Upper lobe of left lung (tissue), 6 donors: ENCODE results near the gene HLA-A. TPM values are rescaled to one million over a fixed set of nuclear protein-coding genes. Genes with fewer than 3 reads are reported as not detected.

Source experiments
- ATAC-seq, 2 donors: fragments of 200-7000 bp; cut with Tn5 transposase; one replicate each; pipeline ENCODE4 v1.9.1; 2022; ENCODE audit warnings: mild to moderate bottlenecking in 2 of 2, moderate library complexity in 2 of 2; ENCODE audit not compliant: low FRiP score in 2 of 2
- DNase-seq, 2 donors: peaks; one replicate each; pipeline ENCODE4 v3.0.0-alpha.2; 2019 to 2020
- H3K27ac ChIP-seq, 4 donors: fragments of 200-600 bp; sonication (generic); one replicate each; pipeline ENCODE4 v1.5.1; 2016 to 2019
- H3K27me3 ChIP-seq, 4 donors: fragments of 200-600 bp; sonication (generic); one replicate each; pipeline ENCODE4 v1.5.1; 2017 to 2019
- H3K36me3 ChIP-seq, 4 donors: fragments of 200-600 bp; sonication (generic); one replicate each; pipeline ENCODE4 v1.5.1; 2016 to 2019
- H3K4me1 ChIP-seq, 4 donors: fragments of 200-600 bp; sonication (generic); one replicate each; pipeline ENCODE4 v1.5.1; 2018 to 2019
- H3K4me3 ChIP-seq, 4 donors: fragments of 200-600 bp; sonication (generic); one replicate each; pipeline ENCODE4 v1.5.1; 2017 to 2019; ENCODE audit warnings: mild to moderate bottlenecking in 2 of 4, moderate library complexity in 1 of 4
- H3K9me3 ChIP-seq, 4 donors: fragments of 200-600 bp; sonication (generic); one replicate each; pipeline ENCODE4 v1.5.1; 2018 to 2019
- CTCF ChIP-seq, 6 experiments: fragments of 450-650 bp in 4 of 6; fragments of 200-600 bp in 2 of 6; sonication (generic) in 2 of 6; IDR thresholded peaks; one replicate each; pipeline ENCODE4 v1.5.1; 2016 to 2019; ENCODE audit warnings: antibody characterized with exemption in 6 of 6
- EP300 ChIP-seq, 4 donors: sonication (generic); formaldehyde crosslinking; IDR thresholded peaks; one replicate each; pipeline ENCODE4 v1.5.1; 2017; ENCODE audit warnings: antibody characterized with exemption in 4 of 4, control low read depth in 2 of 4
- POLR2A ChIP-seq, 4 donors: fragments of 450-650 bp; IDR thresholded peaks; one replicate each; pipeline ENCODE4 v1.5.1; 2016 to 2017; ENCODE audit warnings: antibody characterized with exemption in 4 of 4, mild to moderate bottlenecking in 2 of 4
- POLR2AphosphoS5 ChIP-seq, 2 donors: sonication (generic); formaldehyde crosslinking; IDR thresholded peaks; one replicate each; pipeline ENCODE4 v1.5.1; 2017; ENCODE audit warnings: antibody characterized with exemption in 2 of 2
- WGBS, 2 donors: methylation state at CpG; one replicate each; pipeline ENCODE4 v1.1.5; 2017 to 2018; 5-methylcytosine and 5-hydroxymethylcytosine counted together
- total RNA-seq, 6 donors: library from RNA; depleted of rRNA in 4 of 6; stranded (reverse); fragments of >200 nt in 4 of 6; gene quantifications; one replicate each; pipeline versions ENCODE4 v1.1.0 to v1.2.1, GENCODE V29; 2016 to 2021
- donor health status: DM: no; HTN: no; CAD: no; lungs with moderate emphysema.
- donor health status: DM: no; HTN: yes; CAD: no; lungs with severe emphysema.

Gene HLA-A
- total RNA-seq, 6 donors from 2014 or later = 497 to 1,319 (median 949) TPM

GRCh38 chr6:29982097-29982496 is 39.8 kb downstream of the HLA-A start:
- no peaks in the 10 kb centered on the region for H3K9me3 ChIP-seq
- ATAC-seq = no peak
- H3K4me3 ChIP-seq = no peak overlapping the region
- no peaks in the 10 kb centered on the region for H3K27me3 ChIP-seq
- DNase-seq = no peak
- H3K4me1 ChIP-seq = peaks cover 4 to 6% (median 5%) of the 10 kb centered on the region in 4 donors
- H3K36me3 ChIP-seq = no peaks in the 10 kb centered on the region
- TF ChIP-seq POLR2AphosphoS5 (IDR thresholded peaks at IDR 0.05) (no peak), CTCF (IDR thresholded peaks at IDR 0.05) (no peak), POLR2A (IDR thresholded peaks at IDR 0.05) (no peak), EP300 (IDR thresholded peaks at IDR 0.05) (no peak)
- H3K27ac ChIP-seq = no peak overlapping the region

GRCh38 chr6:29984232-29984631 is 41.9 kb downstream of the HLA-A start:
- Histone ChIP-seq H3K36me3 (no peaks in the 10 kb centered on the region), H3K27me3 (no peaks in the 10 kb centered on the region), H3K4me3 (no peak overlapping the region), H3K9me3 (no peaks in the 10 kb centered on the region), H3K4me1 (no peaks in the 10 kb centered on the region), H3K27ac (no peak overlapping the region)
- ATAC-seq = no peak
- 84 to 94% methylated on average over 3 of the region's 3 CpGs for WGBS, 2 donors
- no peak for DNase-seq
- TF ChIP-seq POLR2AphosphoS5 (IDR thresholded peaks at IDR 0.05) (no peak), POLR2A (IDR thresholded peaks at IDR 0.05) (no peak), EP300 (IDR thresholded peaks at IDR 0.05) (no peak), CTCF (IDR thresholded peaks at IDR 0.05) (no peak)

- Histone ChIP-seq H3K27ac (no peak overlapping the region), H3K27me3 (no peaks in the 10 kb centered on the region), H3K9me3 (no peaks in the 10 kb centered on the region), H3K36me3 (no peaks in the 10 kb centered on the region), H3K4me3 (no peak overlapping the region), H3K4me1 (no peaks in the 10 kb centered on the region)
- ATAC-seq (no peak), DNase-seq (no peak)
- WGBS, 2 donors = 93 to 100% methylated on average over 1 to 2 of the region's 2 CpGs
- TF ChIP-seq EP300 (IDR thresholded peaks at IDR 0.05) (no peak), POLR2A (IDR thresholded peaks at IDR 0.05) (no peak), CTCF (IDR thresholded peaks at IDR 0.05) (no peak), POLR2AphosphoS5 (IDR thresholded peaks at IDR 0.05) (no peak)
Measured at GRCh38 chr6:29984992-29985391, 42.7 kb downstream of the HLA-A start.

GRCh38 chr6:29986179-29986781 is 43.9 kb downstream of the HLA-A start:
- Histone ChIP-seq H3K4me3 (no peak overlapping the region), H3K9me3 (no peaks in the 10 kb centered on the region), H3K4me1 (no peaks in the 10 kb centered on the region), H3K36me3 (no peaks in the 10 kb centered on the region), H3K27ac (no peak overlapping the region), H3K27me3 (no peaks in the 10 kb centered on the region)
- ATAC-seq (no peak), DNase-seq (no peak)
- 80 to 81% methylated on average over 4 of the region's 4 CpGs for WGBS, 2 donors
- TF ChIP-seq EP300 (IDR thresholded peaks at IDR 0.05) (no peak), POLR2AphosphoS5 (IDR thresholded peaks at IDR 0.05) (no peak), POLR2A (IDR thresholded peaks at IDR 0.05) (no peak), CTCF (IDR thresholded peaks at IDR 0.05) (no peak)

GRCh38 chr6:29989211-29989610 is 46.9 kb downstream of the HLA-A start:
- no peaks in the 10 kb centered on the region for H3K27me3 ChIP-seq
- H3K4me1 ChIP-seq = no peaks in the 10 kb centered on the region
- ATAC-seq (no peak), DNase-seq (no peak)
- no peaks in the 10 kb centered on the region for H3K36me3 ChIP-seq
- H3K4me3 ChIP-seq = no peak overlapping the region
- no peak for TF ChIP-seq POLR2A (IDR thresholded peaks at IDR 0.05)
- no peak for TF ChIP-seq CTCF (IDR thresholded peaks at IDR 0.05)
- no peak for TF ChIP-seq POLR2AphosphoS5 (IDR thresholded peaks at IDR 0.05)
- no peak for TF ChIP-seq EP300 (IDR thresholded peaks at IDR 0.05)
- no peak overlapping the region for H3K27ac ChIP-seq
- 94 to 96% methylated on average over 2 of the region's 2 CpGs for WGBS, 2 donors
- no peaks in the 10 kb centered on the region for H3K9me3 ChIP-seq
